ENCODE data around the gene C2orf69. TPM values are rescaled to one million over a fixed set of nuclear protein-coding genes. Genes with fewer than 3 reads are reported as not detected.

C2orf69 gene
- total and polyA plus RNA-seq, 2 of the 8 experiments (the other 6 are each of a cell fraction or from before 2014, with no cell fraction given) = 3.9 to 32.0 TPM

GRCh38 chr2:199951023-199951422, 39.9 kb downstream of the C2orf69 start:
- FAIRE-seq (no peak), DNase-seq (ENCODE audit: low read depth in 1 of 2, low spot score in 2 of 2) (no peak)
- H3K79me1 ChIP-seq (ENCODE audit: low read depth, low read length) = peaks cover 2% of the 10 kb centered on the region
- H4K20me1 ChIP-seq (replicated peaks in 1 of 2; ENCODE audit: control insufficient read depth in 1 of 2, insufficient read depth in 2 of 2, low read length in 2 of 2) = peaks cover 0 to 4% of the 10 kb centered on the region in 2 experiments
- no peak overlapping the region for H2BK12ac ChIP-seq (ENCODE audit: low read depth, low read length)
- H3K4me2 ChIP-seq (ENCODE audit: insufficient read depth in 1 of 2, low read depth in 2 of 2, low read length in 2 of 2) = no peak overlapping the region
- no peak for TF ChIP-seq CREB1 (IDR thresholded peaks at IDR 0.05)
- TF ChIP-seq TAF1 (IDR thresholded peaks at IDR 0.05; ENCODE audit: low read depth, low read length) = no peak
- TF ChIP-seq TAF7 (optimal IDR thresholded peaks at IDR 0.05; ENCODE audit: borderline replicate concordance, low read depth, low read length) = no peak
- TF ChIP-seq CHD2 (IDR thresholded peaks at IDR 0.05; ENCODE audit: low read length) = no peak
- TF ChIP-seq E2F6 (IDR thresholded peaks at IDR 0.05) = no peak
- no peak for TF ChIP-seq SIN3A (conservative IDR thresholded peaks at IDR 0.05 in 1 of 2, IDR thresholded peaks at IDR 0.05 in 1 of 2; ENCODE audit: low read depth in 1 of 2, low read length in 2 of 2)
- no peak for TF ChIP-seq JUND (IDR thresholded peaks at IDR 0.05; ENCODE audit: low read length)
- no peak for TF ChIP-seq NANOG (IDR thresholded peaks at IDR 0.05; ENCODE audit: insufficient read depth, low read depth, low read length, poor library complexity, severe bottlenecking)
- no peak overlapping the region for H2AFZ ChIP-seq (ENCODE audit: low read length)
- POLR2A ChIA-PET (ENCODE audit: partially characterized antibody) = interaction anchor here (0.9 to 1.4 kb wide), 2 partner anchors 11 to 20 kb away, joined by 3 to 4 read pairs; no protein-coding TSS in a partner anchor
- H3K56ac ChIP-seq (replicated peaks; ENCODE audit: insufficient read length, low read depth, low read length) = no peak overlapping the region
- no peak overlapping the region for H3K27ac ChIP-seq (ENCODE audit: low read depth, low read length)
- H3K18ac ChIP-seq (ENCODE audit: extremely low read depth, low read length) = no peak overlapping the region
- H3K4me1 ChIP-seq (replicated peaks in 1 of 4; ENCODE audit: control insufficient read depth in 3 of 4, insufficient read depth in 4 of 4, low read length in 3 of 4) = peaks cover 0 to 2% (median 1%) of the 10 kb centered on the region in 4 experiments; a peak in 3 of 7 replicates
- H3K4ac ChIP-seq (replicated peaks; ENCODE audit: insufficient read length, low read depth, low read length) = no peak overlapping the region
- no peak overlapping the region for H3K23ac ChIP-seq (ENCODE audit: insufficient read length)
- no peak overlapping the region for H2AK5ac ChIP-seq (ENCODE audit: low read depth, low read length)
- WGBS, 2 experiments (ENCODE audit: extremely low coverage in 1 of 2, insufficient coverage in 1 of 2, insufficient read length in 1 of 2, insufficient replicate concordance in 2 of 2, low coverage in 1 of 2, low lambda C conversion rate in 2 of 2, missing lambda C conversion rate in 1 of 2) = 71% methylated on average over 1 of the region's 1 CpG; no CpG with 5 or more reads in 1 of the 2 experiments
- H2BK5ac ChIP-seq (ENCODE audit: low read depth, low read length) = no peak overlapping the region
- H2BK15ac ChIP-seq (ENCODE audit: low read length) = no peak overlapping the region
- CTCF ChIA-PET (ENCODE audit: partially characterized antibody) = interaction anchor here (1.0 kb wide), 1 partner anchor 9 kb away, joined by 3 read pairs; no protein-coding TSS in a partner anchor
- no peaks in the 10 kb centered on the region for H3K9me3 ChIP-seq (ENCODE audit: insufficient read depth in 2 of 2, low read depth in 1 of 2, low read length in 1 of 2)
- H4K91ac ChIP-seq (replicated peaks; ENCODE audit: insufficient read length, low read length) = no peak overlapping the region
- H3K27me3 ChIP-seq (replicated peaks in 1 of 4; ENCODE audit: control insufficient read depth in 3 of 4, extremely low read depth in 1 of 4, insufficient read depth in 3 of 4, low read length in 3 of 4) = no peaks in the 10 kb centered on the region
- H3K79me2 ChIP-seq (ENCODE audit: control insufficient read depth in 1 of 2, insufficient read depth in 2 of 2, low read length in 2 of 2) = peaks cover 6 to 67% of the 10 kb centered on the region in 2 experiments
- no peak overlapping the region for H4K5ac ChIP-seq (ENCODE audit: insufficient read length, low read depth, low read length)
- peaks cover 4 to 52% (median 13%) of the 10 kb centered on the region in 4 experiments for H3K36me3 ChIP-seq (ENCODE audit: control insufficient read depth in 2 of 4, insufficient read depth in 4 of 4, low read length in 3 of 4)
- no peak overlapping the region for H3K9ac ChIP-seq (replicated peaks in 1 of 4; ENCODE audit: extremely low read depth in 1 of 4, low read depth in 3 of 4, low read length in 3 of 4)
- no peak overlapping the region for H3K14ac ChIP-seq (ENCODE audit: insufficient read length)
- no peak overlapping the region for H2BK20ac ChIP-seq (ENCODE audit: low read length)
- H2BK120ac ChIP-seq (replicated peaks; ENCODE audit: low read depth, low read length) = no peak overlapping the region
- H3K23me2 ChIP-seq (ENCODE audit: low read depth, low read length) = no peaks in the 10 kb centered on the region; the same call in 1 of the 2 replicates
- no peak overlapping the region for H4K8ac ChIP-seq (ENCODE audit: extremely low read depth, insufficient read depth, low read length)
- H3K4me3 ChIP-seq (ENCODE audit: extremely low read depth in 1 of 4, insufficient read depth in 2 of 4, low read depth in 3 of 4, low read length in 4 of 4) = no peak overlapping the region

Data from H1 (cell line).